H1 (cell line): ENCODE measurements around the gene FAM98C. TPM values are rescaled to one million over a fixed set of nuclear protein-coding genes. Genes with fewer than 3 reads are reported as not detected.

Experiments used
- CTCF ChIA-PET: fragments of 300-600 bp; sonication (Branson Sonifier 250); formaldehyde crosslinking; loops from one replicate; lab custom pipeline; 2021; ENCODE audit not compliant: partially characterized antibody; lab: Charles Lee
- POLR2A ChIA-PET: fragments of 300-600 bp; sonication (Branson Sonifier 250); formaldehyde crosslinking; loops from one replicate; lab custom pipeline; 2021; ENCODE audit warnings: inconsistent platforms; ENCODE audit not compliant: partially characterized antibody; lab: Charles Lee
- DNase-seq, 2 experiments: peaks; one replicate each; pipeline versions ENCODE4 v3.0.0 to v3.0.0-alpha.2; 2010 to 2022; ENCODE audit warnings: low spot score in 2 of 2, low read depth in 1 of 2, mixed read lengths in 1 of 2
- FAIRE-seq: peaks from 2 replicates; lab custom pipeline; 2011; peaks lifted over from hg19 to GRCh38; lab: Jason Lieb, UNC
- H2AFZ ChIP-seq: 2 replicates; pipeline ENCODE4 v1.8.1; 2012; ENCODE audit warnings: low read length, inconsistent platforms
- H2AK5ac ChIP-seq: 2 replicates; pipeline ENCODE4 v1.6.1; 2013; ENCODE audit warnings: low read depth, low read length
- H2BK120ac ChIP-seq: replicated peaks from 2 replicates; pipeline ENCODE3; 2013; ENCODE audit warnings: low read depth, low read length, inconsistent platforms
- H2BK12ac ChIP-seq: 2 replicates; pipeline ENCODE4 v1.6.1; 2013; ENCODE audit warnings: low read depth, low read length
- H2BK15ac ChIP-seq: 2 replicates; pipeline ENCODE4 v1.6.1; 2013; ENCODE audit warnings: low read length
- H2BK20ac ChIP-seq: 2 replicates; pipeline ENCODE4 v1.6.1; 2013; ENCODE audit warnings: low read length
- H2BK5ac ChIP-seq: 2 replicates; pipeline ENCODE4 v1.6.1; 2013; ENCODE audit warnings: low read depth, low read length
- H3K14ac ChIP-seq: 2 replicates; pipeline ENCODE4 v1.6.1; 2013; ENCODE audit warnings: inconsistent platforms; ENCODE audit not compliant: insufficient read length
- H3K18ac ChIP-seq: 2 replicates; pipeline ENCODE4 v1.6.1; 2013; ENCODE audit warnings: low read length; ENCODE audit errors: extremely low read depth
- H3K23ac ChIP-seq: 2 replicates; pipeline ENCODE4 v1.6.1; 2013; ENCODE audit warnings: inconsistent platforms; ENCODE audit not compliant: insufficient read length
- H3K23me2 ChIP-seq: 2 replicates; pipeline ENCODE4 v1.6.1; 2013; ENCODE audit warnings: low read depth, low read length
- H3K27ac ChIP-seq: 2 replicates; pipeline ENCODE4 v1.6.1; 2011; ENCODE audit warnings: low read depth, low read length, inconsistent platforms
- H3K27me3 ChIP-seq, 4 experiments: replicated peaks in 1 of 4; 1 replicate in 1 of 4; 2 replicates in 3 of 4; pipeline versions ENCODE4 v1.6.1 to v1.8.1; 2011 to 2013; ENCODE audit warnings: low read length in 3 of 4, mild to moderate bottlenecking in 3 of 4, inconsistent platforms in 2 of 4, mixed read lengths in 2 of 4, moderate library complexity in 1 of 4; ENCODE audit not compliant: control insufficient read depth in 3 of 4, insufficient read depth in 3 of 4; ENCODE audit errors: extremely low read depth in 1 of 4
- H3K36me3 ChIP-seq, 4 experiments: 2 replicates each; pipeline versions ENCODE4 v1.6.1 to v1.8.1; 2011 to 2013; ENCODE audit warnings: mild to moderate bottlenecking in 4 of 4, low read length in 3 of 4, moderate library complexity in 2 of 4, control low read depth in 1 of 4, inconsistent platforms in 1 of 4; ENCODE audit not compliant: insufficient read depth in 4 of 4, control insufficient read depth in 2 of 4
- H3K4ac ChIP-seq: replicated peaks from 2 replicates; pipeline ENCODE3; 2013; ENCODE audit warnings: low read length, low read depth, mixed read lengths, inconsistent platforms; ENCODE audit not compliant: insufficient read length
- H3K4me1 ChIP-seq, 4 experiments: replicated peaks in 1 of 4; 1 replicate in 1 of 4; 2 replicates in 3 of 4; pipeline versions ENCODE4 v1.6.1 to v1.8.1; 2011 to 2013; ENCODE audit warnings: low read length in 3 of 4, inconsistent platforms in 2 of 4, mixed read lengths in 1 of 4; ENCODE audit not compliant: insufficient read depth in 4 of 4, control insufficient read depth in 3 of 4
- H3K4me2 ChIP-seq, 2 experiments: 2 replicates each; pipeline versions ENCODE4 v1.6.1 to v1.8.1; 2011 to 2013; ENCODE audit warnings: low read depth in 2 of 2, low read length in 2 of 2, control low read depth in 1 of 2, inconsistent platforms in 1 of 2, mild to moderate bottlenecking in 1 of 2; ENCODE audit not compliant: insufficient read depth in 1 of 2
- H3K4me3 ChIP-seq, 4 experiments: fragments of 200-600, 300-600 bp in 1 of 4; sonication (generic), shearing (Covaris generic), sonication (Bioruptor Twin) in 1 of 4; 2 replicates each; pipeline versions ENCODE4 v1.5.1 to v1.8.1; 2011 to 2016; ENCODE audit warnings: low read length in 4 of 4, low read depth in 3 of 4, control low read depth in 2 of 4, inconsistent platforms in 2 of 4, mild to moderate bottlenecking in 2 of 4, mixed read lengths in 1 of 4, moderate library complexity in 1 of 4; ENCODE audit not compliant: insufficient read depth in 2 of 4; ENCODE audit errors: extremely low read depth in 1 of 4
- H3K56ac ChIP-seq: replicated peaks from 2 replicates; pipeline ENCODE3; 2013; ENCODE audit warnings: low read depth, mild to moderate bottlenecking, mixed read lengths, low read length, inconsistent platforms; ENCODE audit not compliant: insufficient read length
- H3K79me1 ChIP-seq: 2 replicates; pipeline ENCODE4 v1.6.1; 2013; ENCODE audit warnings: low read depth, low read length, control low read depth
- H3K79me2 ChIP-seq, 2 experiments: 2 replicates each; pipeline versions ENCODE4 v1.6.1 to v1.8.1; 2012 to 2013; ENCODE audit warnings: low read length in 2 of 2, mild to moderate bottlenecking in 2 of 2, inconsistent platforms in 1 of 2; ENCODE audit not compliant: insufficient read depth in 2 of 2, control insufficient read depth in 1 of 2
- H3K9ac ChIP-seq, 4 experiments: replicated peaks in 1 of 4; 1 replicate in 1 of 4; 2 replicates in 3 of 4; pipeline versions ENCODE4 v1.6.1 to v1.8.1; 2011 to 2013; ENCODE audit warnings: low read depth in 3 of 4, low read length in 3 of 4, control low read depth in 2 of 4, mild to moderate bottlenecking in 2 of 4, moderate library complexity in 2 of 4, inconsistent platforms in 1 of 4; ENCODE audit errors: extremely low read depth in 1 of 4
- H3K9me3 ChIP-seq, 2 experiments: 2 replicates each; pipeline versions ENCODE4 v1.6.1 to v1.8.1; 2012 to 2013; ENCODE audit warnings: mild to moderate bottlenecking in 2 of 2, moderate library complexity in 2 of 2, control low read depth in 1 of 2, inconsistent platforms in 1 of 2, low read depth in 1 of 2, low read length in 1 of 2, mixed read lengths in 1 of 2; ENCODE audit not compliant: insufficient read depth in 2 of 2
- H4K20me1 ChIP-seq, 2 experiments: replicated peaks in 1 of 2; 2 replicates each; pipeline versions ENCODE3 to v1.8.1; 2011 to 2013; ENCODE audit warnings: inconsistent platforms in 2 of 2, low read length in 2 of 2, mild to moderate bottlenecking in 1 of 2; ENCODE audit not compliant: insufficient read depth in 2 of 2, control insufficient read depth in 1 of 2
- H4K5ac ChIP-seq: 2 replicates; pipeline ENCODE4 v1.6.1; 2013; ENCODE audit warnings: low read length, low read depth, mixed read lengths, inconsistent platforms; ENCODE audit not compliant: insufficient read length
- H4K8ac ChIP-seq: 2 replicates; pipeline ENCODE4 v1.8.0; 2013; ENCODE audit warnings: mild to moderate bottlenecking, moderate library complexity, low read length, inconsistent platforms; ENCODE audit not compliant: insufficient read depth; ENCODE audit errors: extremely low read depth
- H4K91ac ChIP-seq: replicated peaks from 2 replicates; pipeline ENCODE3; 2013; ENCODE audit warnings: low read length, mixed read lengths, inconsistent platforms; ENCODE audit not compliant: insufficient read length
- CBX5 ChIP-seq: fragments of 300-800, 300-1000 bp; sonication (generic); IDR thresholded peaks from 2 replicates; pipeline ENCODE4 v1.7.1; 2016; ENCODE audit warnings: antibody characterized with exemption, low read length, low read depth
- HDAC6 ChIP-seq: IDR thresholded peaks from one replicate; pipeline ENCODE4 v1.7.1; 2012; ENCODE audit warnings: low read depth, mild to moderate bottlenecking, inconsistent platforms, low read length, moderate library complexity
- KDM4A ChIP-seq: IDR thresholded peaks from one replicate; pipeline ENCODE4 v1.7.1; 2012; ENCODE audit warnings: low read depth, mild to moderate bottlenecking, moderate library complexity, low read length, inconsistent platforms; ENCODE audit not compliant: severe bottlenecking
- SUZ12 ChIP-seq: fragments of 200-600 bp; sonication (generic); IDR thresholded peaks from 2 replicates; pipeline ENCODE4 v1.6.1; 2012; ENCODE audit warnings: mild to moderate bottlenecking, inconsistent platforms, low read length, moderate library complexity, mixed read lengths
- WGBS, 2 experiments: shearing (Covaris generic) in 1 of 2; methylation state at CpG; one replicate each; pipeline versions ENCODE4 v1.1.6 to v1.1.7; 2013 to 2015; ENCODE audit warnings: low lambda C conversion rate in 2 of 2, mixed read lengths in 2 of 2, inconsistent platforms in 1 of 2, low coverage in 1 of 2, missing lambda C conversion rate in 1 of 2; ENCODE audit not compliant: insufficient replicate concordance in 2 of 2, insufficient coverage in 1 of 2, insufficient read length in 1 of 2; ENCODE audit errors: extremely low coverage in 1 of 2, missing lambda C conversion rate in 1 of 2; 5-methylcytosine and 5-hydroxymethylcytosine counted together
- polyA plus RNA-seq, 7 experiments: library from polyadenylated mRNA; depleted of rRNA in 3 of 7; stranded (reverse) in 5 of 7; unstranded in 2 of 7; fragments of >200 nt in 5 of 7; fragments of 200-250 nt in 2 of 7; gene quantifications; 1 replicate in 5 of 7; 2 replicates in 1 of 7; 4 replicates in 1 of 7; pipeline versions ENCODE4 v1.2.1 to v1.2.3, GENCODE V29; 2011 to 2013; ENCODE audit warnings: missing spikeins in 2 of 7, mixed read lengths in 2 of 7
- total RNA-seq: library from RNA; stranded (reverse); fragmentation: NEBNext Ultra II Directional; extraction: Animal tissue kit (Norgen Biotek cat#: 25700); gene quantifications from 2 replicates; pipeline ENCODE4 v1.2.1, GENCODE V29; 2021

Gene FAM98C
- total and polyA plus RNA-seq, 2 of the 8 experiments (the other 6 are each of a cell fraction or from before 2014, with no cell fraction given), result 6.1 to 9.4 TPM

DNA sequence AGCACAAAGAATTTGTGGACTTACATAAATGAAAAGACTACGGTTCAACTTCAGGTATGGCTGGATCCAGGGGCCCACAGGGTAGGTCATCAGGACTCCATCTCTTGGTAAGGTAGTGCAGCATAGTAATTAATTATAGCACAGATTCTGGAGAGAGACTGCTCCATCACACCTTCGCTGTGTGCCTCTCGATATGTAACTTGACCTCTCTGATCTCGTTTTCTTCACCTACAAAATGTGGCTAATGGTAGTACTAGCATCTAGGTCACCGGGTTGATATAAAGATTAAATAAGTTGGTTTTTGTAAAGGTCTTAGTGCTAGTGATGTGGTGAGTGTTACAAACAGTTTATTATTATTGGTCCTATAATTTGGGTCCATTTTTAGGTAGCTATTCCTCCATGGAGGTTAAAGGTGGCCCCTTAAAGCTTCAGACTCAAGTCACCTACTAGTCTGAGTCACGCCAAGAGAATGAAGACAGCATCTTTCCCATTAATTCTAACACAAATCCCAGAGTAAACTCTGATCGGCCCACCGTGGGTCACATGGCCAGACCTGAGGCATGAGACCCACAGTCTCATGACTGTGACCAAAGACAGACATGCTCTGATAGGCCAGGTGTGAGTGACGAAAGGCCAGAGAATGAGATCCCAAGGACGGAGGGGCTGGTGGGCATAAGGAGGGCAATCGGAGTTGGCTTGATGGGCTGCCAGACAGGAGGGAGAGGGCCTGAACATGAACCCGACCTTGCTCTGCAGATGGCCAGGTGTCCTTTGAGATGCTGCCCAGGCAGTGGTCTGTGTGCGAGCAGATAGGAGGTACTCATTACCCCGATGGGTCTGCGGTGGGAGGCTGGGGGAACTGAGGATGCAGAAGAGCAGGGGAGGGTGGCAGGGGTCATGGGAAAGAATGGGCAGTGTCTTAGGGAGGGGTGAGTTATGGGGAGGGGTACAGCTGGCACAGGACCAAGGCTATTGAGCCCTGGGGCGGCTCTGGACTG lies 46.9 kb upstream of the FAM98C start:
- H4K8ac ChIP-seq, result no peak overlapping the region
- no peak for FAIRE-seq
- no peak for TF ChIP-seq SUZ12
- no peak for TF ChIP-seq KDM4A
- no peak for TF ChIP-seq CBX5
- no peak for TF ChIP-seq HDAC6

More for the DNA sequence above, 46.9 kb upstream of the FAM98C start:
- no peaks in the 10 kb centered on the region for H3K79me2 ChIP-seq
- H3K27ac ChIP-seq, result no peak overlapping the region
- no peak overlapping the region for H3K18ac ChIP-seq
- no peak overlapping the region for H2BK5ac ChIP-seq
- ChIA-PET POLR2A (no interaction called here), CTCF (no interaction called here)
- no peaks in the 10 kb centered on the region for H3K9me3 ChIP-seq
- no peak overlapping the region for H3K4me3 ChIP-seq
- no peak overlapping the region for H2BK15ac ChIP-seq
- H2BK12ac ChIP-seq, result peak overlapping the region; percentile 71; the same call in 1 of the 2 replicates
- no peak overlapping the region for H3K4ac ChIP-seq
- WGBS, 2 experiments, result 87% methylated on average over 15 of the region's 16 CpGs; no CpG with 5 or more reads in 1 of the 2 experiments
- H3K9ac ChIP-seq, result no peak overlapping the region
- no peak overlapping the region for H2BK20ac ChIP-seq
- no peak overlapping the region for H3K23ac ChIP-seq
- no peak overlapping the region for H4K91ac ChIP-seq
- no peaks in the 10 kb centered on the region for H3K36me3 ChIP-seq
- H4K20me1 ChIP-seq, result peaks cover 0 to 2% of the 10 kb centered on the region in 2 experiments
- H4K5ac ChIP-seq, result no peak overlapping the region
- no peak overlapping the region for H2AK5ac ChIP-seq
- H3K4me2 ChIP-seq, result no peak overlapping the region
- peaks cover 0 to 4% (median 2%) of the 10 kb centered on the region in 4 experiments; a peak in 3 of 7 replicates for H3K4me1 ChIP-seq
- H3K27me3 ChIP-seq, result peaks cover 4 to 20% (median 15%) of the 10 kb centered on the region in 4 experiments
- no peak overlapping the region for H3K56ac ChIP-seq
- H3K79me1 ChIP-seq, result no peaks in the 10 kb centered on the region
- no peak overlapping the region for H2AFZ ChIP-seq
- DNase-seq, result no peak
- H2BK120ac ChIP-seq, result no peak overlapping the region
- no peak overlapping the region for H3K14ac ChIP-seq
- 0 out of 2 replicates have a peak, but pooled peaks cover 2% of the 10 kb centered on the region for H3K23me2 ChIP-seq
